ENCODE results near the gene PLB1. TPM values are rescaled to one million over a fixed set of nuclear protein-coding genes. Genes with fewer than 3 reads are reported as not detected.

The PLB1 gene
- total and polyA plus RNA-seq, 2 experiments from 2014 or later, result 0.06 to 0.21 TPM

DNA sequence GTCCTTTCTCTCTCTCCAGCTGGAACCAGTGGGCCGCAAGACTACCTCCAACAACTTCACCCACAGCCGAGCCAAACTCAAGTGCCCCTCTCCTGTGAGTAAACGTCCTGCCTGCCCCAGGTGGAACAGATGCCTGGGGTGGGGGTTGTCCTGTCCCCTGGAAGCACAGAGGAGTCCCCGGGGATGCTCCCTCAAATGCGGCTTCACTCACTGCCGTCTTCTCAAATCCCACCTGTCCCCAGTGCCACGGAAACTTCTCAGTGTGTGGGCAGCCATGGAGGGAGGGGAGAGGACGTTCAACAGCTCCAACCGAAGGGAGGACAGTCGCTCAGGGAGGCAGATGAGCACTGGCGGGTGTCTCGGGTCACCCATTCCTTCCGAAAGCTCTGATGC lies 145.0 kb downstream of the PLB1 start:
- no peak for DNase-seq (ENCODE audit: low spot score)
- Histone ChIP-seq H3K27ac (ENCODE audit: low read depth) (no peak overlapping the region), H3K4me1 (ENCODE audit: insufficient read depth) (no peaks in the 10 kb centered on the region), H3K4me2 (no peak overlapping the region), H3K79me2 (replicated peaks; ENCODE audit: insufficient read depth) (no peaks in the 10 kb centered on the region), H2AFZ (no peak overlapping the region), H3K36me3 (ENCODE audit: insufficient read depth) (no peaks in the 10 kb centered on the region), H3K27me3 (ENCODE audit: insufficient read depth) (no peaks in the 10 kb centered on the region), H4K20me1 (replicated peaks; ENCODE audit: insufficient read depth) (no peaks in the 10 kb centered on the region), H3K9me2 (ENCODE audit: insufficient read depth) (no peaks in the 10 kb centered on the region), H3F3A (replicated peaks; ENCODE audit: low read depth) (no peaks in the 10 kb centered on the region), H3K4me3 (no peak overlapping the region)
- no peak overlapping the region for H3K27ac Mint-ChIP-seq
- no peaks in the 10 kb centered on the region for H3K9me3 Mint-ChIP-seq
- no peak for ATAC-seq
- peaks cover 3% of the 10 kb centered on the region for H3K27me3 Mint-ChIP-seq (ENCODE audit: insufficient read depth, low read depth, poor library complexity)
- H3K4me1 Mint-ChIP-seq, result peaks cover 15% of the 10 kb centered on the region; the same call in 2 of the 3 replicates
- H3K36me3 Mint-ChIP-seq (ENCODE audit: low read depth), result no peaks in the 10 kb centered on the region
- no peak overlapping the region for H3K4me3 Mint-ChIP-seq
- TF ChIP-seq, protein P1, sequence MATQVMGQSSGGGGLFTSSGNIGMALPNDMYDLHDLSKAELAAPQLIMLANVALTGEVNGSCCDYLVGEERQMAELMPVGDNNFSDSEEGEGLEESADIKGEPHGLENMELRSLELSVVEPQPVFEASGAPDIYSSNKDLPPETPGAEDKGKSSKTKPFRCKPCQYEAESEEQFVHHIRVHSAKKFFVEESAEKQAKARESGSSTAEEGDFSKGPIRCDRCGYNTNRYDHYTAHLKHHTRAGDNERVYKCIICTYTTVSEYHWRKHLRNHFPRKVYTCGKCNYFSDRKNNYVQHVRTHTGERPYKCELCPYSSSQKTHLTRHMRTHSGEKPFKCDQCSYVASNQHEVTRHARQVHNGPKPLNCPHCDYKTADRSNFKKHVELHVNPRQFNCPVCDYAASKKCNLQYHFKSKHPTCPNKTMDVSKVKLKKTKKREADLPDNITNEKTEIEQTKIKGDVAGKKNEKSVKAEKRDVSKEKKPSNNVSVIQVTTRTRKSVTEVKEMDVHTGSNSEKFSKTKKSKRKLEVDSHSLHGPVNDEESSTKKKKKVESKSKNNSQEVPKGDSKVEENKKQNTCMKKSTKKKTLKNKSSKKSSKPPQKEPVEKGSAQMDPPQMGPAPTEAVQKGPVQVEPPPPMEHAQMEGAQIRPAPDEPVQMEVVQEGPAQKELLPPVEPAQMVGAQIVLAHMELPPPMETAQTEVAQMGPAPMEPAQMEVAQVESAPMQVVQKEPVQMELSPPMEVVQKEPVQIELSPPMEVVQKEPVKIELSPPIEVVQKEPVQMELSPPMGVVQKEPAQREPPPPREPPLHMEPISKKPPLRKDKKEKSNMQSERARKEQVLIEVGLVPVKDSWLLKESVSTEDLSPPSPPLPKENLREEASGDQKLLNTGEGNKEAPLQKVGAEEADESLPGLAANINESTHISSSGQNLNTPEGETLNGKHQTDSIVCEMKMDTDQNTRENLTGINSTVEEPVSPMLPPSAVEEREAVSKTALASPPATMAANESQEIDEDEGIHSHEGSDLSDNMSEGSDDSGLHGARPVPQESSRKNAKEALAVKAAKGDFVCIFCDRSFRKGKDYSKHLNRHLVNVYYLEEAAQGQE (IDR thresholded peaks at IDR 0.05; ENCODE audit: unreplicated experiment), result no peak
- TF ChIP-seq, protein P2, sequence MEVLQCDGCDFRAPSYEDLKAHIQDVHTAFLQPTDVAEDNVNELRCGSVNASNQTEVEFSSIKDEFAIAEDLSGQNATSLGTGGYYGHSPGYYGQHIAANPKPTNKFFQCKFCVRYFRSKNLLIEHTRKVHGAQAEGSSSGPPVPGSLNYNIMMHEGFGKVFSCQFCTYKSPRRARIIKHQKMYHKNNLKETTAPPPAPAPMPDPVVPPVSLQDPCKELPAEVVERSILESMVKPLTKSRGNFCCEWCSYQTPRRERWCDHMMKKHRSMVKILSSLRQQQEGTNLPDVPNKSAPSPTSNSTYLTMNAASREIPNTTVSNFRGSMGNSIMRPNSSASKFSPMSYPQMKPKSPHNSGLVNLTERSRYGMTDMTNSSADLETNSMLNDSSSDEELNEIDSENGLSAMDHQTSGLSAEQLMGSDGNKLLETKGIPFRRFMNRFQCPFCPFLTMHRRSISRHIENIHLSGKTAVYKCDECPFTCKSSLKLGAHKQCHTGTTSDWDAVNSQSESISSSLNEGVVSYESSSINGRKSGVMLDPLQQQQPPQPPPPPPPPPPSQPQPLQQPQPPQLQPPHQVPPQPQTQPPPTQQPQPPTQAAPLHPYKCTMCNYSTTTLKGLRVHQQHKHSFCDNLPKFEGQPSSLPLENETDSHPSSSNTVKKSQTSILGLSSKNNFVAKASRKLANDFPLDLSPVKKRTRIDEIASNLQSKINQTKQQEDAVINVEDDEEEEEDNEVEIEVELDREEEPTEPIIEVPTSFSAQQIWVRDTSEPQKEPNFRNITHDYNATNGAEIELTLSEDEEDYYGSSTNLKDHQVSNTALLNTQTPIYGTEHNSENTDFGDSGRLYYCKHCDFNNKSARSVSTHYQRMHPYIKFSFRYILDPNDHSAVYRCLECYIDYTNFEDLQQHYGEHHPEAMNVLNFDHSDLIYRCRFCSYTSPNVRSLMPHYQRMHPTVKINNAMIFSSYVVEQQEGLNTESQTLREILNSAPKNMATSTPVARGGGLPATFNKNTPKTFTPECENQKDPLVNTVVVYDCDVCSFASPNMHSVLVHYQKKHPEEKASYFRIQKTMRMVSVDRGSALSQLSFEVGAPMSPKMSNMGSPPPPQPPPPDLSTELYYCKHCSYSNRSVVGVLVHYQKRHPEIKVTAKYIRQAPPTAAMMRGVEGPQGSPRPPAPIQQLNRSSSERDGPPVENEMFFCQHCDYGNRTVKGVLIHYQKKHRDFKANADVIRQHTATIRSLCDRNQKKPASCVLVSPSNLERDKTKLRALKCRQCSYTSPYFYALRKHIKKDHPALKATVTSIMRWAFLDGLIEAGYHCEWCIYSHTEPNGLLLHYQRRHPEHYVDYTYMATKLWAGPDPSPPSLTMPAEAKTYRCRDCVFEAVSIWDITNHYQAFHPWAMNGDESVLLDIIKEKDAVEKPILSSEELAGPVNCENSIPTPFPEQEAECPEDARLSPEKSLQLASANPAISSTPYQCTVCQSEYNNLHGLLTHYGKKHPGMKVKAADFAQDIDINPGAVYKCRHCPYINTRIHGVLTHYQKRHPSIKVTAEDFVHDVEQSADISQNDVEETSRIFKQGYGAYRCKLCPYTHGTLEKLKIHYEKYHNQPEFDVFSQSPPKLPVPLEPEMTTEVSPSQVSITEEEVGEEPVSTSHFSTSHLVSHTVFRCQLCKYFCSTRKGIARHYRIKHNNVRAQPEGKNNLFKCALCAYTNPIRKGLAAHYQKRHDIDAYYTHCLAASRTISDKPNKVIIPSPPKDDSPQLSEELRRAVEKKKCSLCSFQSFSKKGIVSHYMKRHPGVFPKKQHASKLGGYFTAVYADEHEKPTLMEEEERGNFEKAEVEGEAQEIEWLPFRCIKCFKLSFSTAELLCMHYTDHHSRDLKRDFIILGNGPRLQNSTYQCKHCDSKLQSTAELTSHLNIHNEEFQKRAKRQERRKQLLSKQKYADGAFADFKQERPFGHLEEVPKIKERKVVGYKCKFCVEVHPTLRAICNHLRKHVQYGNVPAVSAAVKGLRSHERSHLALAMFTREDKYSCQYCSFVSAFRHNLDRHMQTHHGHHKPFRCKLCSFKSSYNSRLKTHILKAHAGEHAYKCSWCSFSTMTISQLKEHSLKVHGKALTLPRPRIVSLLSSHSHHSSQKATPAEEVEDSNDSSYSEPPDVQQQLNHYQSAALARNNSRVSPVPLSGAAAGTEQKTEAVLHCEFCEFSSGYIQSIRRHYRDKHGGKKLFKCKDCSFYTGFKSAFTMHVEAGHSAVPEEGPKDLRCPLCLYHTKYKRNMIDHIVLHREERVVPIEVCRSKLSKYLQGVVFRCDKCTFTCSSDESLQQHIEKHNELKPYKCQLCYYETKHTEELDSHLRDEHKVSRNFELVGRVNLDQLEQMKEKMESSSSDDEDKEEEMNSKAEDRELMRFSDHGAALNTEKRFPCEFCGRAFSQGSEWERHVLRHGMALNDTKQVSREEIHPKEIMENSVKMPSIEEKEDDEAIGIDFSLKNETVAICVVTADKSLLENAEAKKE (CRISPR knock-in tag; IDR thresholded peaks at IDR 0.05), result no peak
